NCI-H2196 treated with DMSO at 0.1 percent for 48 hours (cell line): ENCODE measurements around the gene SH3YL1.

Experiments used
- DNase-seq: peaks from one replicate; lab custom pipeline; 2025; ENCODE audit not compliant: unreplicated experiment; lab: John Stamatoyannopoulos, UW

The SH3YL1 gene, protein sequence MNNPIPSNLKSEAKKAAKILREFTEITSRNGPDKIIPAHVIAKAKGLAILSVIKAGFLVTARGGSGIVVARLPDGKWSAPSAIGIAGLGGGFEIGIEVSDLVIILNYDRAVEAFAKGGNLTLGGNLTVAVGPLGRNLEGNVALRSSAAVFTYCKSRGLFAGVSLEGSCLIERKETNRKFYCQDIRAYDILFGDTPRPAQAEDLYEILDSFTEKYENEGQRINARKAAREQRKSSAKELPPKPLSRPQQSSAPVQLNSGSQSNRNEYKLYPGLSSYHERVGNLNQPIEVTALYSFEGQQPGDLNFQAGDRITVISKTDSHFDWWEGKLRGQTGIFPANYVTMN

GRCh38 chr2:263774-264492 lies at the start of gene SH3YL1:
SH3YL1 (minus strand) TSS chr2:264032; CDS start chr2:263984, 48 bp downstream.
- no peak for DNase-seq

GRCh38 chr2:310994-311393 lies 47.2 kb upstream of the SH3YL1 start:
- DNase-seq: no peak

DNA sequence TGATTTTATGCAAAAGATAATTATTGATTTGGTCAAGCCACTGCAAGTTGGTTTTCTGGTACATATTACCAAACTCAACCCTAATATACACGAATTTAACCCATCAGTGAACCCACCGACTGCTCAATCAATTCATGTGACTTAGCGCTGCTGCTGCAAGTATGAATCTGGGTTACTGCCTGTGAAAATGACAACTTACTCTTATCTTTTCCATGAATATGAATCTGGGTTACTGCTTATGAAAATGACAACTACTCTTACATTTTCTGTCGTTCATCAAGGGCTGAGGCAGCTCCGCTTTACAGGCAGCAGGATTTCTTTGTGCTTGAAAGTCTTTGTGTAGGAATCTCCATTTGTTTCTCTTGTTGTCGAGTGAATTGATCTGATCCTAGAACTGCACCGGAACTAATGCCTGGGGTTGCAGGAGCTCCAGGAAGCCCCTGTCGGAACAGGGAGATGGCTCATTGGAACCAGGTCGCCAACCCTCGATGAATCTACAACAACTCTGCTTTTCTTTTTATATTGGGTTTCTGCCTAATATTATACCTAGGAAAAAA lies 46.2 kb upstream of the SH3YL1 start:
- no peak for DNase-seq

DNA sequence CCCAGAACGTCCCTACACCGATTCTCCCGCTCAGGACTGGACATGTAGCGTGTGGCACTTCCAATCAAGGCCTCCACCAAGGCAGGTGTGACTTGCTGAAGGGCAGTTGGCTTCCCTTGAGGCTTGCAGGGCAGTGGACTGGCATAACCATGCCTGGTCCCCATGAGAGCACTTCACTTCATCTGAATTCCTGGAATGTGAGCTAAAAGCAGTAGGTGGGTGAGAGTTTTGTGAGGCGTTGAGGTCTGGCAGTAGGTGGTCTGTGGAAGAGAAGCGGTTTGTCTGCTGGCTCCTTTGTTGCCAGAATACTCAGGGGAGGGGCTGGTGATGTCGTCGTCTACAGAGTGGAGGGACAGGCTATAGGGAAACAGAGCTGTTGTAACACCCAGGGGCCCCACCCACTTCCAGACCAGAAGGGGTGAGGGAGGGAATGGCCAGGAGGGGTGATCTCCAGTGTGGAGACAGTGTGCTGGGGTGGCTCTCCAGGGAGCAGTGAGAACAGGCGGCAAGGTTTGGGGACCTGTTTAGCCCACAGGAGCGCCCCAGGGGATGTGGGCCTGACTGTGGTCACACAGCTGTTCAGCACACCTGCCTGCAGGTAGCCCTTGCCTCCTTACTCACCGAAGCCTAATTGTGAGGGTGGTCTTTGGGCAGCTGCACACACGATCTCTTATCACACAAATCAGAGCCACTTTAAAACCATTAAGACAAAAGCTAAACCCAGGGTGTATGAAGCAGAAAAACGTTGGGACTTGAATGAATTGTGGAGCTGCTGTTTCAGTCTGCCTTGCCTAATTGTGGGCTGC lies 45.5 kb upstream of the SH3YL1 start:
- no peak for DNase-seq

DNA sequence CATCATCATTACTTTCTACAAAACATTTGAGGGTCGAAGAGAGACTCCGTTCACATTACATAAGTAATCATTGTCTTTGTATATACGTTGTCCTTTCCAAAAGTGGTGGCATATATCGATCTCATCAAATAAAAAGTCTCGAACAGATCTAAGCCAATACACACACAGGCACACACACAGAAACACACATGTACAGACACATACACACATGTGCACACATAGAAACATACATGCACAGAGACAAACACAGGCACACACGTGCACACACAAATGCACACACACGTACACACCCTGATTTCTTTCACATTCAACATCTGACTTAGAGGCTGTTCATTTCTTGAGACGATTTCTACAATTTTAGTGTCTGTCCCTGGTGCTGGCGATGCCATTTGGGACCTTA lies 41.5 kb upstream of the SH3YL1 start:
- DNase-seq: no peak

DNA sequence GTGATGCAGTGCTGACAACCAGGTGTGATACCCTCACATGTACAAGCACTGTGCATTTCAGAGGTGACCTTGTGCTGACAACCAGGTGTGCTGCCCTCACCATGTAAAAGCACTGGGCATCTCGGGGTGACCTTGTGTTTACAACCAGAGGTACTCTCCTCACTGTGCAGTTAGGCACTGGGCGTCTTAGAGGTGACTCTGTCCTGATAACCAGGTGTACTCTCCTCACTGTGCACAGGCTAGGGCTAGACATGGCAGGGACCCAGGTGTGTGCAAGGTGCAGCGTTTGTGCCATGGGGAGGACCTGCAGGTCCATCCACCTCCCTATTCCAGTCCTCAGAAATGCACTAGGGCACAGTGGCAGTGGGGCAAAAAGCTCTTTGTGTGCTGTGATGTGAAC lies 32.5 kb upstream of the SH3YL1 start:
- DNase-seq: no peak

GRCh38 chr2:295090-295489 lies 31.3 kb upstream of the SH3YL1 start:
- no peak for DNase-seq

DNA sequence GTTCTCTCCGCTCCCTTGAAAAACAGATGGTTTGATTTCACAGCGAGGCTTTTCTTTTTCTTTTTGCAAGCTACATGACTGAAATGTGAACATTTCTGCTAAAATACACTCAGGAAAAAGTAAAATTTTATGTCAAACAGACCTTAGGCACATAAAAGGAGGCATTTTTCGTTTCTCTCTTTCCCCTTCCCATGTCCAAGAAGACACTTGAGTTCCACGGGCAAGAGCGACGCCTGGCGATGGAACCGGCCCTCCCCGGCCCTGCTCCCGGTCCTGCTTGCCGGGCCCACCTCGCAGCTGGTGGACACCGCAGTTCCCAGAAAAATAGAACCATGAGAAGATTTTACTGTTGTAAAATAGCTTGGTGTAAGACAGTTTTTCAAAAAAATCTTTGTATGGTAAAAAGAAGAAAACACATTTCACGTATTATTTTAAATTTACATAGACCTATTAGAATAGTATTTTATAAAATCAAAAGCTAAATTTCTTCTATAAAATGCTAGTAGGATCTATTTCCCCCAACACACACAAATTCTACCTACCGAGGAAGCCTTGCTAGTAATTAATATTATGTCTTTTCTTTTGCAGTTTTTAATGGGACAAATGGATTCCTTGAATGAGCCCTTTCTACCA lies 26.4 kb upstream of the SH3YL1 start:
- no peak for DNase-seq

DNA sequence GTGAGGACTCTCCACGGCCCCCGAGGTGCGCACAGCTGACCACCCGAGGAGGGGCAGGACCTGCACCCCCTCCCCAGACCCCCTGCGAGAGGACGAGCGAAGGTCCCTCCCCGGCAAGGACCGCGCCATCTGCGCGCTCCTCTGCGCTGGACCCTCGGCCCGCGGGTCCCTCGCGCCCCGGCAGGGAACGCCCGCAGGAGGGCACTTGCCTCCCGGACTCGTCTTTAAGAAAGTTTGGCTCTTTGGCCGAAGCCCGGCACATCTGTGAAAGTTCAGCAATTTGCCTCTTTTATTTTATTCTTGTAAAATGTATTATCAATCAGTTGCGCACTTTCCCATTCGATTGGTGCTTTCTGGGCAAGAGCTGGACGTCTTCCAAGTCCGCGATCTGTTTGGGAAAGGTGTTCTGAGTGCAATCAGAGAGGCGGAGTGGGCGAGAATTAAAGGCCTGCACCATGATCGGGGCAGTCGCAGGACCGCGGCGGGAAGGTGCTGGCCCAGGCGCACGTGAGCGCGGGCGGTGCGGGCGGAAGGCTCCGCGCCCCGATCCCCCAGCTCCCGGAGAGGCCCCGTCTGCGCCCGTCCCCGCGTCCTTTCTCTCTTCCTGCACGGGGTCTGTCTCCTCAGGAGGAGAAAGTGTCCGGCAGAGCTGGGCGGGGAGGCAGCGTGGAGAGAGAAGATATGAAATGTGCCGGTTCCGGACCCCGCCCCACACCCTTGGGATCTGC lies 25.7 kb upstream of the SH3YL1 start:
- no peak for DNase-seq

GRCh38 chr2:288758-289361 lies 25.0 kb upstream of the SH3YL1 start:
- DNase-seq: no peak

DNA sequence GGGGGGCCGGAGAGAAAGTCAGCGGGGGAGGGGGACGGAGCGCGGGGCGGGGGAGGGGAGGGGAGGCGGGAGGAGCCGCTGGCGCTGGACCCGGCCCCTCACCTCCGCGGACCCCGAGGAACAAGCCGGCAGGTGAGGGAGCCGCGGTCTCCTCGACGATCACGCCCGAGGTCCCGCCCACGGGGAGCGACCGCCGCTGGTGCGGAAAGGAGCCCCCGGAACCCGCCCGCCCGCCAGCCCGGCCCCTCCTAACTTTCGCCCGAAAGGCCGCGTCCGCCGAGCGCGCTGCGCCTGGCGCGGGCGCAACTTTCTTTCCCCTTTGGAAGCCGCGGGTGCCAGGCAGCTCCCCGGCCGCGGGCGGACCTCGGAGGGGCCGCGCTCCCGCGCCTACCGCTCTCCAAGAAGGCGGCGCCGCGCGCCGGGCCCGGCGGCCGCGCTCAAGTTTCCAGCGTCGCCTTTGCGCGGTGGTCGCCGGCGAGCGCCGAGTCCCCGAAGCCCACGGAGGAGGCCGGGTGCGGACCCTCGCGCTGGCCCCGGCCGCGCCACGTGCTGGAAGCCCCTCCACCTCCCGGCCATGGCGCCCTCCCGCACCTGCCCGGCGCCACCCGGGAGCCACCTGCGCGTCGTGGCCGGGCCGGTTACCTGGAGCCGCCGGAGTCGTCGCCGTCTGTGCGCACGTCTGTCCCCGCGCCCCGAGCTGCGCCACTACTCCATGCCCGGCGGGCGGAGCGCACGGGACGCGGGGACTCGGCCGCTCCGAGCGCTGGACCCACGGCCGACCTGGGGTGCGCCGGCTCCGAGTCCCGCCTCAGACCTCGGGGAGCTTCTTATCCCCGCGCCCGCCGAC lies 24.3 kb upstream of the SH3YL1 start, which contains the start of gene ALKAL2:
ALKAL2 (minus strand) TSS at position 181 of the 847 bp plus-strand sequence. CDS start 256 bp downstream, outside the sequence.
- DNase-seq: no peak

DNA sequence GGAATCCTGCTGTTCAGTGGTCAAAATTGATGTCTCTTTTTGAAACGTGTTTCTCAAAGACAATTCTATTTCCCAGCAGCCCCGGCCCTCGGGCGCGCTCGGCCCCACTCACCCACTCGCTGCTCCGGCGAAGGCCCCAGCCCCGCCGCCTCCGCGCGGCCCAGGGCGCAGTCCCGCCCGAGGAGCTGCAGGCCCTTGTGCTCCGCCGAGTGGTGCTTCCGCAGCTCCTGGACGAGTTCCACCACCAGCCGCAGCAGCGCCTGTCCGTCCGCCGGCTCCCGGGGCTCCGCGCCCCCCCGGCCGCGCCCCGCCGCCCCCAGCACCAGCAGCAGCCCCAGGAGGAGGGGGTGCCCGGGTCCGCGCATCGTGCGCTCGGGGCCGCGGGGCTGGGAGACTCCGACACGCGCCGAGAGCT lies 23.6 kb upstream of the SH3YL1 start:
- no peak for DNase-seq

DNA sequence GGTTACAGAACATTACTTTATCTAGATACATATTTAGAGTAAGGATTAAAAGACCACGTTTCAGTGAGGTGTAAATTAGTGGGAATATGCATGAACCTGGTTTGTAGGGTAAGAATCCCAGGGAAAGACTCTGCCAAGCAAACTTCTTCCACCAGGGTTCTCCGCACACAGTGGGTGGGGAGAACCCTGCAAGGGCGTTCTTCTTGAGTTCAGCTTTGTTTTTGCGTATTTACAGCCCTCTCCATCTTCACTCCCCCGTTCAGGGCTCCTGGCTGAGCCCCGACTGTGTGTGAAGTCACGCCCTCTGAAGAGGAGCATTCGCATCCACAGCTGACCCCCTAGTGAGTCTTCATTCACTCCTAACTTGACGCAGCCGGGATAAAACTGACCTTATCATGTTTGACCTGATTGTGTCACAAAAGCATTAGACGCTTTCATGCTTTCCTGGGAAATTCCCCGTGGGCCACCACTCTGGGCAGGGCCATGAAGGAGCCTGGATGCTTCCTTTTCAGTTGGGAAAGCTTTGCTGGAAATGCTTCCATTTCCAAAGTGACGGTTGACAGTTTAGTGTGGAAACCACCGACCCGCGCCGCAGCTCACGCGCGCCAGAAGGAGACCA lies 23.1 kb upstream of the SH3YL1 start:
- DNase-seq: no peak

GRCh38 chr2:286035-286434 lies 22.2 kb upstream of the SH3YL1 start:
- DNase-seq: no peak

DNA sequence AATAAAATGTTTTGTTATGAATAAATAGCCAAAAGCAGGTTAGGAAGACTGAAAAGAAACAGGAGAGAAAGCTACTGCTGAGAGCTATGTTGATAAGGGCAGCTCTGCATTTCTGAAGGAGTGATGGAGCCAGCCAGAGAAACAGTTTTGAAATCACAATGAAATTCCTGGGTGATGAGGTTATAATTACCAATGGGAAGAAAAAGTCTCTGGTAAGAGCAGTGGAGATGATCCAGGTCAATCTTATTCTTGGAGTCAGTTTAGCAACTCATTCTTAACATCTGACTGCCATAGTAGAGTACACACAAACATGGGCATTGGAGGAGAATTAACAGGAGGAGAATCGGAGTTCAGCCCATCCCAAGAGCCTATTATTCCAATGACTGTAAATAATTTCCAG lies 21.7 kb upstream of the SH3YL1 start:
- no peak for DNase-seq

GRCh38 chr2:284896-285492 lies 21.2 kb upstream of the SH3YL1 start:
- DNase-seq: no peak

DNA sequence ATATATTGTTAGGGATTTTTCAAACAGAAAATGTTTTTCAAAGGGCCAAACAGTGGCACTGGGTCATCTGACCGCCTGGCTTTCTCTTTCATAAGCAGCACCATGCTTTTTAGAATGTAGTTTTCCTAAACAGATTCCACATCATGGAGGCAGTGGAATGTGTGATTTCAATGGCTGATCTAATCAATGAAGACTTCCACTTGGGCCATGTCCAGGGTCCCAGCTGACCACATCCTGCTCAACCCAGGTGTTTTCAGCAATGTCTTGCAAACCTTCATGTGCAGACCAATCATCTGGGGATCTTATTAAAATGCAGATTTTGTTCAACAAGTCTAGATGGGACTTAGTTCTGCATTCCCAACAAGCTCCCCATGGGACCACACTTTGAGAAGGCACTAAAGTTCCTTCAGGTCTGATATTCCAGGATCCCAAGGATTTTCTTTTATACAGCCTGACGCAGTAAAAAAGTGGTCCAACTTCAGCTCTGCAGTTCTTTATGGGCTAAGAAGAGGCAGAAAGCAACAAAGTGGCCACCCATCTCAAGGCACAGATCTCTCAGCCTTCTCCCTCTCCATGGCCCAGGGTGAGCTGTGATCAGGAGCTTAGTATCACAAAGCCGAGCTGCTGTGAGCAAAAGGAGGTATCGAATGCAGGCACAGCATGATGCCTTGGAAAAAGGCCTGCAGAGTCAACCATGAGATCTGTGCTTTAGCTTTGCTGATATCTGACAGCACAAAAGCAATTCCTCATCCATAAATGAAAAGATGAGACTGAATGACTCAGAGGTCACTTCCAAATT lies 20.4 kb upstream of the SH3YL1 start:
- no peak for DNase-seq
